Measurements from ENCODE around the gene PHYHD1. TPM values are rescaled to one million over a fixed set of nuclear protein-coding genes. Genes with fewer than 3 reads are reported as not detected.
"Not testable (repeated sequence)": the region's sequence is repeated elsewhere in the genome, so short reads cannot be mapped to it uniquely, and the experiment has no call there.

PHYHD1 gene
- total RNA-seq, 3 donors from 2014 or later (not counting 1 experiment from before 2014, with no cell fraction given), result 5.4 to 6.0 (median 5.4) TPM

DNA sequence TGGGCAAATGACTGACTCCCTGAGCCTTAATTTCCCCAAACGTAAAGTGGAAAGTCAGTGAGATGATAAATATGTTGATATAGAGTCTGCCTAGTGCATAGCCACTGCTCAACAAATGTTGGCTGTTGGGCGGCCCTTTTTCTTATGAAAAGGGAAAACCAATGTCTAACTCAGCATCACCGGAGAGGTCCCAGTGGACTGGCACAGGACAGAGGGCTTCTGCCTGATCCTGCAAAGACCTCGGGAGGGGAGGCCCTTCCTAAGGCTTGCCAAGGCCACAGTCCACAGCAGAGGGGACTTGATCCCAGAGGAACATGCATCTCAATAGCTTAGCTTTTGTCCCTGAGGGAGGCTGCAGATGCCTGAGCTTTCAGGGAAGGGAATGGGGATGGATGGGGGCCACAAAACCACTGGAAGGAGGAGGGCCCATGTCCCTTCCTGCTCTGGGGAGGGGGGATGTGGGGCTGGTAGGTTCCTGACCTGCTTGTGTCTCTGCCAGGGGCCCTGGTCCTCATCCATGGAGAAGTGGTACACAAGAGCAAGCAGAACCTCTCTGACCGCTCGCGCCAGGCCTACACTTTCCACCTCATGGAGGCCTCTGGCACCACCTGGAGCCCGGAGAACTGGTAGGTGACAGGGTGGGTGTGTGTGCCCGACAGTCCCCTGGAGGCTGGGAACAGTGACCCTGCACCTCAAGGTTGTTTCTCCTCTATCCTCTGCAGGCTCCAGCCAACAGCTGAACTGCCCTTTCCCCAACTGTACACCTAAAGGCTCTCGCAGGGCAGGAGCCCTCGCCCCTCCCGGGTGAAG is 20.4 kb downstream of the PHYHD1 start:
- Histone ChIP-seq H3K4me1 (ENCODE audit: control insufficient read depth, insufficient read depth, low read length) (peaks cover 4% of the 10 kb centered on the region), H3K27ac (ENCODE audit: low read length) (no peak overlapping the region), H3K36me3 (ENCODE audit: control insufficient read depth, insufficient read depth, low read length) (no peaks in the 10 kb centered on the region), H3K4me3 (ENCODE audit: low read length) (no peak overlapping the region), H3K9me3 (ENCODE audit: control insufficient read depth, insufficient read depth, low read length) (no peaks in the 10 kb centered on the region), H3K27me3 (ENCODE audit: control insufficient read depth, insufficient read depth, low read length) (no peaks in the 10 kb centered on the region)
- ATAC-seq (no peak), DNase-seq (no peak)
- no peaks in the 10 kb centered on the region for H3K36me3 Mint-ChIP-seq
- WGBS (ENCODE audit: insufficient coverage), result 99% methylated on average over 12 of the region's 12 CpGs
- peaks cover 7% of the 10 kb centered on the region in 2 donors for H3K4me1 Mint-ChIP-seq
- no peak overlapping the region for H3K4me3 Mint-ChIP-seq
- TF ChIP-seq, protein P1, sequence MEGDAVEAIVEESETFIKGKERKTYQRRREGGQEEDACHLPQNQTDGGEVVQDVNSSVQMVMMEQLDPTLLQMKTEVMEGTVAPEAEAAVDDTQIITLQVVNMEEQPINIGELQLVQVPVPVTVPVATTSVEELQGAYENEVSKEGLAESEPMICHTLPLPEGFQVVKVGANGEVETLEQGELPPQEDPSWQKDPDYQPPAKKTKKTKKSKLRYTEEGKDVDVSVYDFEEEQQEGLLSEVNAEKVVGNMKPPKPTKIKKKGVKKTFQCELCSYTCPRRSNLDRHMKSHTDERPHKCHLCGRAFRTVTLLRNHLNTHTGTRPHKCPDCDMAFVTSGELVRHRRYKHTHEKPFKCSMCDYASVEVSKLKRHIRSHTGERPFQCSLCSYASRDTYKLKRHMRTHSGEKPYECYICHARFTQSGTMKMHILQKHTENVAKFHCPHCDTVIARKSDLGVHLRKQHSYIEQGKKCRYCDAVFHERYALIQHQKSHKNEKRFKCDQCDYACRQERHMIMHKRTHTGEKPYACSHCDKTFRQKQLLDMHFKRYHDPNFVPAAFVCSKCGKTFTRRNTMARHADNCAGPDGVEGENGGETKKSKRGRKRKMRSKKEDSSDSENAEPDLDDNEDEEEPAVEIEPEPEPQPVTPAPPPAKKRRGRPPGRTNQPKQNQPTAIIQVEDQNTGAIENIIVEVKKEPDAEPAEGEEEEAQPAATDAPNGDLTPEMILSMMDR (IDR thresholded peaks at IDR 0.05), result no peak
- H3K9me3 Mint-ChIP-seq, result no peaks in the 10 kb centered on the region
- H3K27me3 Mint-ChIP-seq (ENCODE audit: low read depth in 2 of 2), result no peaks in the 10 kb centered on the region
- no peak overlapping the region for H3K27ac Mint-ChIP-seq
- intact Hi-C loops (cut with micrococcal nuclease), result no loop called here

DNA sequence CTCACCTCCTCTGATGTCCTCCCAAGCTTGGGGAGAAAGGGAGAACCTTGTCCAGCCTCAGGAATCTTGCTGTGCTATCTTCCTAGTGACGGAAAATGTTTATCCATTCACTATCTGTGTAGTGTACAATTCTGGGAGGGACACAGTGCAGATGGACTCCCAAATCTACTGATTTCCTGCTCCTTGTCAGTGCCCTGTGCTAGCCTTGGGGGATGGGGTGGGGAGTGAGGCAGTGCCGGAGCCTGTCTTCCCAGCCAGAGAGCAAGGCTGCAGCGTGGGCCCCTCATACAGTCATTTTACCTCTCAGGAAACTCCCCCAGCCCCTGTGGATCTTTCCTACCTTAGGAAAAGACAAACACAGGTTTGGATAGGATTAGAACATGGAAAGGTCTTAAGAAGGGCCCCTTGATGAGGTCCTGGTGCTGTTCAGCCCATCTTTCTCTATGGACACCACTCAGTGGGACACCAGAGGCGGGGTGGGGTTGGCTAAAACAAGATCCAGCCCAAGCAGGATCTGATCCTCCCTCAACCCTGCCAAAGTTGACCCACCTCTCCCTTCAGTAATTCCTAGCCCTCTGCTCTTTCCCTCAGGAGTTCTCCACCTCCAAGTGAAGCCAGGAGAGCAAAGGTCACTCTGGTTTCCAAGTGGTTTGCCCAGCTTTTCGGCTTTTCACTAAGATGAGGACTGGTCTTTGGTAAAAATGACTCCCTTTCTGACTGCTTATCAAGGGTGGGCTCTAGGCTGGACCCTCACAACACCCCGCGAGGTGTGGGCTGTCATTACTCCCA is 23.2 kb downstream of the PHYHD1 start:
- ATAC-seq (no peak), DNase-seq (no peak)
- Mint-ChIP-seq H3K4me1 (peaks cover 27 to 29% of the 10 kb centered on the region in 2 donors), H3K27ac (no peak overlapping the region), H3K9me3 (no peaks in the 10 kb centered on the region), H3K27me3 (ENCODE audit: low read depth in 2 of 2) (no peaks in the 10 kb centered on the region), H3K4me3 (no peak overlapping the region), H3K36me3 (no peaks in the 10 kb centered on the region)
- Histone ChIP-seq H3K36me3 (ENCODE audit: control insufficient read depth, insufficient read depth, low read length) (no peaks in the 10 kb centered on the region), H3K27me3 (ENCODE audit: control insufficient read depth, insufficient read depth, low read length) (no peaks in the 10 kb centered on the region), H3K27ac (ENCODE audit: low read length) (no peak overlapping the region), H3K4me1 (ENCODE audit: control insufficient read depth, insufficient read depth, low read length) (peaks cover 22% of the 10 kb centered on the region), H3K9me3 (ENCODE audit: control insufficient read depth, insufficient read depth, low read length) (no peaks in the 10 kb centered on the region), H3K4me3 (ENCODE audit: low read length) (no peak overlapping the region)
- intact Hi-C loops (cut with micrococcal nuclease), result no loop called here
- TF ChIP-seq, protein P1 (IDR thresholded peaks at IDR 0.05), result no peak
- 96% methylated on average over 5 of the region's 7 CpGs for WGBS (ENCODE audit: insufficient coverage)

DNA sequence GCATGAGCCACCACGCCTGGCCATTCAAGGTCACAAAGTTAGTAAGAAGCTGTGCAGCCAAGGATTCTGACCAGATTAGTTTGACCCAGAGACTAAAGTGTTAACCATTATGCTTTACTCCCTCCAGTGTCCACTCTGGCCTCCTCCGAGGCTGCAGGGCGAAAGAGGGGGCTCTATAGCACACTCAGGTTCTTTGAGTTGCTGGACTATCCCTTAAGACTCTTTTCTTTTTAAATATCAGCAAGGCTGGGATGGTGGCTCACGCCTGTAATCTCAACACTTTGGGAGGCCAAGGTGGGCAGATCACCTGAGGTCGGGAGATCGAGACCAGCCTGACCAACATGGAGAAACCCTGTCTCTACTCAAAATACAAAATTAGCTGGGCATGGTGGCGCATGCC is 24.2 kb downstream of the PHYHD1 start:
- DNase-seq; H3K27me3 Mint-ChIP-seq (ENCODE audit: low read depth in 2 of 2); H3K4me3 ChIP-seq (ENCODE audit: low read length); H3K9me3 ChIP-seq (ENCODE audit: control insufficient read depth, insufficient read depth, low read length); H3K36me3 ChIP-seq (ENCODE audit: control insufficient read depth, insufficient read depth, low read length); H3K9me3 Mint-ChIP-seq; H3K27ac Mint-ChIP-seq; H3K27me3 ChIP-seq (ENCODE audit: control insufficient read depth, insufficient read depth, low read length); H3K4me3 Mint-ChIP-seq; H3K27ac ChIP-seq (ENCODE audit: low read length); ATAC-seq; H3K36me3 Mint-ChIP-seq: not testable (repeated sequence)
- H3K4me1 Mint-ChIP-seq, result peaks cover 27 to 29% of the 10 kb centered on the region in 2 donors
- peaks cover 22% of the 10 kb centered on the region for H3K4me1 ChIP-seq (ENCODE audit: control insufficient read depth, insufficient read depth, low read length)
- intact Hi-C loops (cut with micrococcal nuclease), result loop anchor here (5.0 kb wide), 1 partner anchor 83 kb away; no protein-coding TSS in a partner anchor
- 95% methylated on average over 7 of the region's 7 CpGs for WGBS (ENCODE audit: insufficient coverage)
